HEK293 (cell line): ENCODE data around the gene UBR1.
"Not testable (repeated sequence)": the region's sequence is repeated elsewhere in the genome, so short reads cannot be mapped to it uniquely, and the experiment has no call there.

Source experiments
- CTCF ChIP-seq: fragments of 450-650 bp; formaldehyde crosslinking; IDR thresholded peaks from 2 replicates; pipeline ENCODE4 v1.5.1; 2016; ENCODE audit warnings: missing biosample characterization, missing genetic modification characterization
- SP2 ChIP-seq: fragments of 450-650 bp; formaldehyde crosslinking; IDR thresholded peaks from 2 replicates; pipeline ENCODE4 v1.5.1; 2016; ENCODE audit warnings: missing biosample characterization, missing genetic modification characterization
- ZNF274 ChIP-seq, 2 experiments: fragments of 200-500 bp in 1 of 2; fragments of 450-650 bp in 1 of 2; sonication (Bioruptor generic) in 1 of 2; formaldehyde crosslinking in 1 of 2; IDR thresholded peaks; 2 replicates each; pipeline versions ENCODE4 v1.5.1 to v1.6.1; 2014 to 2016; ENCODE audit warnings: borderline replicate concordance in 1 of 2, inconsistent platforms in 1 of 2, low read length in 1 of 2, missing biosample characterization in 1 of 2, missing genetic modification characterization in 1 of 2
- ZNF311 ChIP-seq: fragments of 450-650 bp; formaldehyde crosslinking; IDR thresholded peaks from 2 replicates; pipeline ENCODE4 v1.5.1; 2017; ENCODE audit warnings: missing biosample characterization, missing genetic modification characterization, borderline replicate concordance
- ZNF529 ChIP-seq: fragments of 450-650 bp; formaldehyde crosslinking; IDR thresholded peaks from 2 replicates; pipeline ENCODE4 v1.5.1; 2017; ENCODE audit warnings: missing genetic modification characterization, missing biosample characterization; ENCODE audit not compliant: insufficient replicate concordance
- ZNF610 ChIP-seq: fragments of 450-650 bp; formaldehyde crosslinking; IDR thresholded peaks from 2 replicates; pipeline ENCODE4 v1.5.1; 2016; ENCODE audit warnings: missing biosample characterization, missing genetic modification characterization, borderline replicate concordance

- not testable (repeated sequence) for TF ChIP-seq SP2 (tag by site-specific recombination); CTCF (tag by site-specific recombination); ZNF610 (tag by site-specific recombination); ZNF311 (tag by site-specific recombination); ZNF274 (IDR thresholded peaks at IDR 0.05; ENCODE audit: low read length); ZNF274 (tag by site-specific recombination; IDR thresholded peaks at IDR 0.05; ENCODE audit: borderline replicate concordance); ZNF529 (tag by site-specific recombination)
Observed at GRCh38 chr15:43035240-43035639, 70.6 kb downstream of the UBR1 start.
